ENCODE results near the gene TAS1R2. TPM values are rescaled to one million over a fixed set of nuclear protein-coding genes. Genes with fewer than 3 reads are reported as not detected.

TAS1R2 gene
- total RNA-seq, 1 experiment from 2014 or later = not detected

- DNase-seq (ENCODE audit: low spot score) = peak; percentile 8
Observed at GRCh38 chr1:18803151-18803791, 56.2 kb downstream of the TAS1R2 start.

DNA sequence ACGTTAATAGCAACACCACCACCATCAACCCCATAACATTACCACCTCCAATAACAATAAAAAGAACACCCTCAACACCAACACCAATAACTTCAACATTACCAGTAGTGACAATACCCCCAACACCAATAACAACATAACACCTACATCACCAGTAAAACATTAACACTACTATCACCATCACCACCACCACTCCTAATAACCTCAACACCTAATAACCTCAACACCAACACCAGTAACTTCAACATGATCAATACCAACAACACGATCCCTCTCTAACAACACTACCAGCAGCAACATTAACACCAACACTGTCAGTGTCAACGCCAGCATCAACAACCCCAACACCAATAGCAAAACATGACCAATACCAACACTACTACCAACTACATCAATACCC, 57.2 kb downstream of the TAS1R2 start:
- DNase-seq (ENCODE audit: low spot score) = no peak

GRCh38 chr1:18800258-18800657, 59.2 kb downstream of the TAS1R2 start:
- DNase-seq (ENCODE audit: low spot score) = no peak

GRCh38 chr1:18799454-18799853, 60.0 kb downstream of the TAS1R2 start:
- DNase-seq (ENCODE audit: low spot score) = no peak

- no peak for DNase-seq (ENCODE audit: low spot score)
Observed at GRCh38 chr1:18798946-18799345, 60.5 kb downstream of the TAS1R2 start.

GRCh38 chr1:18798533-18798932, 60.9 kb downstream of the TAS1R2 start:
- no peak for DNase-seq (ENCODE audit: low spot score)

DNA sequence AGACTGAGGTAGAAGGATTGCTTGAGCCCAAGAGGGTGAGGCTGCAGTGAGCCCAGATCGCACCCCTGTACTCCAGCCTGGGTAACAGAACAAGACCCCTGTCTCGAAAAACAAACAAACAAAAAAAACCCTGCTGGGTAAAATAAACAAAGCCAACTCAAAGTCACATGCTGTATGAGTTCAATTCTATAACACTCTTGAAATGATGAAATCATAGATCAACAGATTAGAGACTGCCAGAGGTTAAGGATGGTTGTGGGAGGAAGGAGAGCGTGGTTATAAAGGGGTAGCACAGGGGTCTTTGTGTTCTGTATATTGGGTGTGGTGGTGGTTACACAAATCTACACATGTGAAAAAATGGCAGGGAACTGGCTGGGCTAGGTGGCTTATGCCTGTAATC, 62.5 kb downstream of the TAS1R2 start:
- no peak for DNase-seq (ENCODE audit: low spot score)

DNA sequence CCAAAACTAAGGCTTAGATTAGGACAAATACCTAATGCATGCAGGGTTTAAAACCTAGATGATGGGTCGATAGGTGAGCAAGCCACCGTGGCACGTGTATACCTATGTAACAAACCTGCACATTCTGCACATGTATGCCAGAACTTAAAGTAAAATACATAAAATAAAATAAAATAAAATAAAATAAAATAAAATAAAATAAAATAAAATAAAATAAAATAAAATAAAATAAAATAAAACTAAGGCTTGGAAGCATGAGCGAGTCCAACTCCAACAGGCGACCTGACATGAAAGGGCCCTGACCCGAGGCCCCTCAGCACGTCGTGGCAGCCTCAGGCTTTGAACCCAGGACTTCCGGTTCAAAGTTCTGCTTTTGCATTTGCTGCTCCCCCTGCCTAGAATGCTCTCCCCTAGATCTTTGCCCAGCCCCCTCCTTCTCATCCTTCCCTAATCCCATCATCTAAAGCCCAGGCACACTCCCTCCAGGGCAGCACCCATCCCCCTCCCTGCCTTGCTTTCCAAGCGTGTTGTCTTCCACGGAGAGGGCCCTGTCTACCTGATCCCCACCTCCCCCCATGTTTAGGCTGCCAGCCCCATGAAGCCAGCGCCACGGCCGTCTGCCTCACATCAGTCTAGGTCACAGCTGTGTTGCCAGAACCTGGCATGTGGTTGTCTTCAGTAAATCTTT, 64.3 kb downstream of the TAS1R2 start:
- DNase-seq (ENCODE audit: low spot score) = no peak

DNA sequence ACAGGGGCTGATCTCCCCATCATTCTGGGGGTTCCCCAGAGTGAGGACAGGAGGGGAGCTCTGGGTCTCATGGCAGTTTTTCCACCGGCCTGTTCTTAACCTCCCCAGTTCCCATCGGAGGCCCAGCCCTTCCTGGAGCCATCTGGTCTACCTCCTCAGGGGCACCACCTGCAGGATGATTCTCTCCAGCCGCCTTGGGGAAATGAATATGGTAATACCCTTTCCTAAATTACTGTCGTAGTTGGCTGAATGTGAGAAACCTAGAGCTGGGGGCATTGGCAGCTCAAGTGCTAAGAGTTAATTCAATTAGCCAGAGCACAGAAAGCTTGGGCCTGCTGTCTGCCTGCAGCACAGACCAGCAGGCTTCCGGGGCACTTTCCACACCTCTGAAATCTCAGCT, 64.9 kb downstream of the TAS1R2 start:
- DNase-seq (ENCODE audit: low spot score) = peak; percentile 52

DNA sequence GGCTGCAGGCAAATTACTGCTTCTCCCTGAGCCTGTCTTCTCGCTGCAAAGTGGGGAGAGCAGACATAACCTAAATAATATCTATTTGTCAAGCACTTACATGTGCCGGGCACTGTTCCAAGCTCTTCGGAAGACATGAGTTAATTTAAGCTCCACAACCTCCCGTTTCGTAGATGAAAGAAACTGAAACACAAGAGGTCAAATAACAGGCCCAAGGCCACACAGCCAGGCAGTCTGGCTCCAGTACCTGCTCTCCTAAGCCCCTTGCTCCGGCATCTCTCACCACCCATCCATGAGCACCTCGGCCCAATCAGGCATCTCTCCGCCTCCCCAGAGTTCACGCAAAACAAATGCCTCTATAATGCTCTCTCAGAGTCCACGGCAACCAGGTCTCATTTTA, 65.4 kb downstream of the TAS1R2 start:
- DNase-seq (ENCODE audit: low spot score) = no peak

DNA sequence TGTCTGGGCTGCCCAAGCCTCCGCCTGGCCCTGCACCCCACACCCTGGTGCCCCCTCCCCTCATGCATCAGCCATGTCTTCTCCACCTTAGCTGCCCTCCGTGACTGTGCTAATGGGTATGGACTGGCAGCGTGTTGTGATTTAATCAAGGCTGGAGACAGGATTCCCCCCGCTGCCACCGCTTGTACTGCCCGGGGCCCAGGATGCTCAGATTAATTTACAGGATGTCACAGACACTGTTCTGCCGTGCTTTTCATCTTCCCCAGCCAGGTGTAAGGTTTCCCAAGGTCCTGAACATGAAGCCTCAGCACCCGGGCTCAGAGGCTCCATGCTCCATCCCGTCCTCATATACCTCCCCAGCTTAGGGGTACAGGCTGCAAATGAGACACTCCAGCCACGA, 66.3 kb downstream of the TAS1R2 start:
- no peak for DNase-seq (ENCODE audit: low spot score)

- DNase-seq (ENCODE audit: low spot score) = no peak
Observed at GRCh38 chr1:18792747-18793146, 66.7 kb downstream of the TAS1R2 start.

Small RNA genes lying within 50 kb of the gene (small RNA-seq; reads per million reads assigned to genes)
- gene MIR1290 (not detected), gene MIR4695 (not detected)

Other genes starting within 250 kb of the TAS1R2 start
- gene PAX7, start 228.8 kb downstream of the TAS1R2 start, total RNA-seq (2014; rRNA removed; shearing (Covaris generic)) = not detected in 2 replicates
- gene ALDH4A1, start 42.9 kb upstream of the TAS1R2 start, total RNA-seq (2014; rRNA removed; shearing (Covaris generic)) = 60.7 and 68.0 TPM in 2 replicates
- gene IFFO2, start 97.0 kb upstream of the TAS1R2 start, total RNA-seq (2014; rRNA removed; shearing (Covaris generic)) = 93.6 and 101 TPM in 2 replicates